Measurements from ENCODE around the gene NAT14.
"Not testable (repeated sequence)": the region's sequence is repeated elsewhere in the genome, so short reads cannot be mapped to it uniquely, and the experiment has no call there.

The NAT14 gene

DNA sequence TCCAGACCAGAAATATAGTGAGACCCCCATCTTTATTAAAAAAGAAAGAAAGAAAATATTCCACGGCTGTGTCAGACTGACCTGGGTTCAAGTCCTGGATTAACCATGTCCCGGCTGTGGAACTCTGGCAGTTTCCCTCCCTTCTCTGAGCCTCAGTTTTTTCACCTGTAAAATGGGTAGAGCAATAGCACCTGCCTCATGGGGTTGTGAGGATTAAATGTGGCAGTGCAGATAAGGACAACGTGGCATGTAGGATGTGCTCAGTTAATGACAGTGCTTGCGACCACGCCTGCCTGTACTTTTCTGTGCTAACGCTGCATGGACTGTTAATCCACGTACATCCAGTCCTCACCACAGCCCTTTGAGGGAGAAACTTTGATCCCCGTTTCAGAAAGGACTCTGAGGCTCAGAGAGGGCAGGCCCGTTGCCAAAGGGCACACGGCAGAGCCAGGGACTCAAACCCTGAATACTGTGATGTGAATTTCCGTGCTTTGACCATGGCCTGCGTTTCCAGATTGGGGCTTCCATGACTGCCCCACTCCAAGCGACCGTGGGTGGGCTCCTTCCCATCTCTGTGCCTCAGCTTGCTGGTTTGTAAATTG is 35.8 kb downstream of the NAT14 start:
- H3K27ac Mint-ChIP-seq = no peak overlapping the region
- H3K9me3 Mint-ChIP-seq = no peaks in the 10 kb centered on the region
- H3K27me3 Mint-ChIP-seq = peaks cover 5% of the 10 kb centered on the region
- H3K4me1 Mint-ChIP-seq (ENCODE audit: low read depth) = no peaks in the 10 kb centered on the region
- no peaks in the 10 kb centered on the region for H3K36me3 Mint-ChIP-seq (ENCODE audit: low read depth)
- no peak overlapping the region for H3K4me3 Mint-ChIP-seq

- no peaks in the 10 kb centered on the region for H3K36me3 Mint-ChIP-seq (ENCODE audit: low read depth)
- peaks cover 5% of the 10 kb centered on the region for H3K27me3 Mint-ChIP-seq
- no peaks in the 10 kb centered on the region for H3K4me1 Mint-ChIP-seq (ENCODE audit: low read depth)
- H3K9me3 Mint-ChIP-seq = no peaks in the 10 kb centered on the region
- no peak overlapping the region for H3K27ac Mint-ChIP-seq
- H3K4me3 Mint-ChIP-seq = no peak overlapping the region
These were observed 40.5 kb downstream of the NAT14 start for GRCh38 chr19:55525289-55526101.

GRCh38 chr19:55526216-55527196 is 41.5 kb downstream of the NAT14 start:
- Mint-ChIP-seq H3K27me3 (peaks cover 5% of the 10 kb centered on the region), H3K36me3 (ENCODE audit: low read depth) (no peaks in the 10 kb centered on the region), H3K4me1 (ENCODE audit: low read depth) (no peaks in the 10 kb centered on the region), H3K9me3 (no peaks in the 10 kb centered on the region), H3K27ac (no peak overlapping the region), H3K4me3 (no peak overlapping the region)

DNA sequence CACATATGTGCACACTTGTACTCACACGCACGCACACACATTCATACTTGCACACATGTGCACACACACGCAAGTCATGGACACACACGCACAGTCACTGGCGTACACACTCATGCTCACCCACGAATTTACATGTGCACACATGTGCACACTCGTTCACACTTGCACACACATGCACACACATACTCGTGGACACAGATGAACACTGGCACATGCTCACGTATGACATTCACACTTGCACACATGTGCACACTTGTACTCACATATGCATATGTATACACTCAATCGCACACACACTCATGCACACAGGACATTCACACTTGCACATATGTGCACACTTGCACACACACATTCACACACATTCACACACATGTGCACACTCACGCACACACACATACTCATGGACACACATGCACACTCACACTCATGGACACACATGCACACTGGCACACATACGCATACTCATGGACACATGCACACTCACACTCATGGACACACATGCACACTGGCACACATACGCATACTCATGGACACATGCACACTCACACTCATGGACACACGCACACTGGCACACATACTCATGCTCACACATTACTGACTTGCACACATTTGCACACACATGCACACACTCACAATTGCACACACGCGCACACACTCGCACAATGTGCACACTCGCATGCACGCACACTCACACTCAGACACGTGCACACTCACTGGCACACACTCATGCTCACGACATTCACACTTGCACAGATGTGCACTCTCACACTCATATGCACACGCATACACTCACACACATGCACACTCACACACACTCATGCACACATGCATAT is 42.4 kb downstream of the NAT14 start:
- no peaks in the 10 kb centered on the region for H3K9me3 Mint-ChIP-seq
- H3K4me1 Mint-ChIP-seq (ENCODE audit: low read depth) = no peaks in the 10 kb centered on the region
- peaks cover 5% of the 10 kb centered on the region for H3K27me3 Mint-ChIP-seq
- no peak overlapping the region for H3K4me3 Mint-ChIP-seq
- no peak overlapping the region for H3K27ac Mint-ChIP-seq
- H3K36me3 Mint-ChIP-seq (ENCODE audit: low read depth) = no peaks in the 10 kb centered on the region

DNA sequence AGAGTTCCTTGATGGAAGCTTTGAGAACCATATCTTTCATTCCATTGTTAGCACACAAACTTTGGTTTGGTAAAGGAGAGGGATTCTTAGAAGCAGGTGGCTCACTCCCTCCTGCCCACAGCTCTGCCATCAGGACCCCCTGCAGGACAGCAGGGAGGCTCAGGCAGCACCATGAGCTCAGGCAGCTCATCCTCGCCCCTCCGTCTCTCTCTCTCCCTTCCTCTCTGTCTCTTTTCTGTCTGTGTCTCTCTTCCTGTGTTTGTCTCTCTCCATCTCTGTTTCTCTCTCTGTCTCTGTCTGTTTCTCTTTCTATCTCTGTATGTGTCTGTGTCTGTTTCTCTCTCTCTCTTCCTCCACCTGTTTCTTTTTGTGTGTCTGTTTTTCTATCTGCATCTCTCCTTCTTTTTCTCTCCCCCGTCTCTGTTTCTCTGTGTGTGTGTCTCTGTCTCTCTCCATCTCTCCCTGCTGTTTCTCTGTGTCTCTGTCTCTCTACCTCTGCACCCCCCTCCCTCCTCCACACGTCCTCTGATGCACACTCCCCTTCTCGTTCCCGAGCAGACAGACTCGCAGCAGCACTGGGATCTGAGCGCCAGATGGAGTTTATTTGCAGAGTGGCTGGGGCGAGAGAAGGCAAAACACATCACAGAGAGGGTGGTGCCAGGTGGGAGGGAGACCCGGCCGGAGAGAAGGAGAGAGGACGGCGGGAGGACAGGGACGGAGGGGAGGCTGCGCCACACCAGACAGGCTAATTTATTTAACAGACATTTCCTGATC is 43.2 kb downstream of the NAT14 start:
- H3K27me3 Mint-ChIP-seq = peaks cover 5% of the 10 kb centered on the region
- no peaks in the 10 kb centered on the region for H3K36me3 Mint-ChIP-seq (ENCODE audit: low read depth)
- H3K4me1 Mint-ChIP-seq (ENCODE audit: low read depth) = no peaks in the 10 kb centered on the region
- no peaks in the 10 kb centered on the region for H3K9me3 Mint-ChIP-seq
- H3K4me3 Mint-ChIP-seq = no peak overlapping the region
- no peak overlapping the region for H3K27ac Mint-ChIP-seq

DNA sequence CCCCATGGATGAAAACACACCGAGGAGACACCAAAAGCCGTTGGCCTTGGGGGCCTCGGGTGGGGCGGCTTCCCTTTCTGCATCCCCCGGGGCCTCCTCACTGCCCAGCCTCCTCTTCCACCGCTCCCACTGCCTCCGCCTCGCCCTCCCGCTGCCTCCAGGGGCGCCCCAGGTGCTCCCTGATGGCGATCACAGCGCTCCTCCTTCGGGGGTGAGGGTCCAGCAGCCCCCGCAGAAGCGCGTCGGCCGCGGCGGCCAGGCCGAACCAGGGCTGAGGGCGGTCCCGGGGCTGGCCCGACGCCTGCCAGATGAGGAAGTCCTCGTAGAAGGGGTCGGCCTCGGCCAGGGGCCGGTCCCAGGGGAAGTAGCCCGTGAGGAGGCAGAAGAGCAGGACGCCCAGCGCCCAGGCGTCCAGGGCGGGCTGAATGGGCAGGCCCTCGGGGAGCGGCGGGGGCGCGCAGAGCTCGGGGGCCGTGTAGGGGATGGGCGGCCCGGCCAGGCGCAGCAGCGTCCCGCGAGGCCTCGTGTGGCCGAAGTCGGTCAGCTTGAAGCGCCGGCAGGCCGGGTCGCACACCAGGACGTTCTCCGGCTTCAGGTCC is 44.7 kb downstream of the NAT14 start:
- no peaks in the 10 kb centered on the region for H3K9me3 Mint-ChIP-seq
- no peaks in the 10 kb centered on the region for H3K36me3 Mint-ChIP-seq (ENCODE audit: low read depth)
- no peaks in the 10 kb centered on the region for H3K27me3 Mint-ChIP-seq
- H3K27ac Mint-ChIP-seq = no peak overlapping the region
- H3K4me1 Mint-ChIP-seq (ENCODE audit: low read depth) = no peaks in the 10 kb centered on the region
- H3K4me3 Mint-ChIP-seq = no peak overlapping the region

- H3K36me3 Mint-ChIP-seq (ENCODE audit: low read depth) = no peaks in the 10 kb centered on the region
- H3K9me3 Mint-ChIP-seq = no peaks in the 10 kb centered on the region
- H3K27ac Mint-ChIP-seq = no peak overlapping the region
These were observed 46.0 kb downstream of the NAT14 start for GRCh38 chr19:55530996-55531395.

GRCh38 chr19:55534280-55534679 is 49.3 kb downstream of the NAT14 start:
- H3K9me3 Mint-ChIP-seq; H3K27me3 Mint-ChIP-seq; H3K4me1 Mint-ChIP-seq (ENCODE audit: low read depth); H3K36me3 Mint-ChIP-seq (ENCODE audit: low read depth); H3K27ac Mint-ChIP-seq; H3K4me3 Mint-ChIP-seq: not testable (repeated sequence)

More at GRCh38 chr19:55530996-55531395, 46.0 kb downstream of the NAT14 start:
- Mint-ChIP-seq H3K4me3 (no peak overlapping the region), H3K4me1 (ENCODE audit: low read depth) (no peaks in the 10 kb centered on the region), H3K27me3 (no peaks in the 10 kb centered on the region)

- no peak overlapping the region for H3K27ac Mint-ChIP-seq
- H3K36me3 Mint-ChIP-seq (ENCODE audit: low read depth) = no peaks in the 10 kb centered on the region
- no peaks in the 10 kb centered on the region for H3K9me3 Mint-ChIP-seq
These were observed 50.4 kb downstream of the NAT14 start for GRCh38 chr19:55535173-55535964.

GRCh38 chr19:55535965-55536350 is 51.0 kb downstream of the NAT14 start:
- no peaks in the 10 kb centered on the region for H3K4me1 Mint-ChIP-seq (ENCODE audit: low read depth)
- no peak overlapping the region for H3K27ac Mint-ChIP-seq
- H3K9me3 Mint-ChIP-seq = no peaks in the 10 kb centered on the region
- H3K36me3 Mint-ChIP-seq (ENCODE audit: low read depth) = no peaks in the 10 kb centered on the region
- H3K4me3 Mint-ChIP-seq = no peak overlapping the region
- H3K27me3 Mint-ChIP-seq = no peaks in the 10 kb centered on the region

More at GRCh38 chr19:55535173-55535964, 50.4 kb downstream of the NAT14 start:
- Mint-ChIP-seq H3K4me1 (ENCODE audit: low read depth) (no peaks in the 10 kb centered on the region), H3K4me3 (no peak overlapping the region), H3K27me3 (no peaks in the 10 kb centered on the region)

- Mint-ChIP-seq H3K27me3 (no peaks in the 10 kb centered on the region), H3K4me3 (no peak overlapping the region), H3K27ac (no peak overlapping the region), H3K36me3 (ENCODE audit: low read depth) (no peaks in the 10 kb centered on the region), H3K9me3 (no peaks in the 10 kb centered on the region), H3K4me1 (ENCODE audit: low read depth) (no peaks in the 10 kb centered on the region)
These were observed 51.4 kb downstream of the NAT14 start for GRCh38 chr19:55536366-55536765.

All from stimulated activated naive CD8-positive, alpha-beta T cell treated with anti-CD3 and anti-CD28 coated beads, Interleukin-15, Interleukin-2, amounts not matched to agents 100 ng/mL and 50 ng/mL, for 24 hours (primary cell).